Measurements from ENCODE around the gene UNC93B1.

The UNC93B1 gene

GRCh38 chr11:68018730-68019190, 14.9 kb upstream of the UNC93B1 start:
- FAIRE-seq = no peak
- no peak for DNase-seq (ENCODE audit: insufficient read length)
- TF ChIP-seq POLR2AphosphoS5 (IDR thresholded peaks at IDR 0.05; ENCODE audit: low read depth, low read length) (no peak), POLR2A (IDR thresholded peaks at IDR 0.05; ENCODE audit: low read depth, low read length) (no peak), TAF1 (IDR thresholded peaks at IDR 0.05; ENCODE audit: borderline replicate concordance, low read depth, low read length) (no peak)

DNA sequence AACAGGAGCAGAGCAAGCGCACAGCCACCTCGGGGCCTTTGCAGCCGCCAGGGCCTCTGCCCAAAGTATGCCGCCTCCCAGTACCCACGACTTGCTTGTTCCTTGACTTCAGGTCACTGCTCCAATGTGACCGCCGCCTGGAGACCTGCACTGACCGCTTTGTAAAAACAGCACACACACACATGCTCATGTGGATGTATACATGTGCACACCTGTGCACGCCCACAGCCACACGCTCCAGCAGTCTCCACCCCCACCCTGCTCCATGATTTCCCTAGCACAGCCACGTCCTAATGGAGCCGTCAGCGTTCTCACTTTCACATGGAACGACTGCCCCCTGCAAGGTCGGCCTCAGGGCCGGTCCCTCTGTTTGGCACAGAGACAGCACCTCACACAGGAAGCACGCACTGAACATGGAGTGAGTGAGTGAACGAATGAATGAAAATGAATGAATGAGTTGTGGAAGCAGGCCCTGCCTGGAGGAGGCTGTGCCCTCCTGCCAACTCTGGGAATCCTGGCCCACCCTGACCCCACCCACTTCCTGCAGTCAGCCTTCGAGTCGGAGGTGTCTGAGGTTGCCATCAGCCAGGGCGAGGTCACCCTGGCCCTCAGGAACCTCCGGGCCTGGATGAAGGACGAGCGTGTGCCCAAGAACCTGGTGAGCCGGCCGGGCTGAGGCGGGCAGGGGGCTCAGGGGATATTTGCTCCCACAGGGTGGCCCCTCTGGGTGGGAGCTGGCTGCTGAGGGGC, 14.3 kb upstream of the UNC93B1 start:
- FAIRE-seq (no peak), DNase-seq (ENCODE audit: insufficient read length) (no peak)
- TF ChIP-seq POLR2AphosphoS5 (IDR thresholded peaks at IDR 0.05; ENCODE audit: low read depth, low read length) (no peak), TAF1 (IDR thresholded peaks at IDR 0.05; ENCODE audit: borderline replicate concordance, low read depth, low read length) (no peak), POLR2A (IDR thresholded peaks at IDR 0.05; ENCODE audit: low read depth, low read length) (no peak)

DNA sequence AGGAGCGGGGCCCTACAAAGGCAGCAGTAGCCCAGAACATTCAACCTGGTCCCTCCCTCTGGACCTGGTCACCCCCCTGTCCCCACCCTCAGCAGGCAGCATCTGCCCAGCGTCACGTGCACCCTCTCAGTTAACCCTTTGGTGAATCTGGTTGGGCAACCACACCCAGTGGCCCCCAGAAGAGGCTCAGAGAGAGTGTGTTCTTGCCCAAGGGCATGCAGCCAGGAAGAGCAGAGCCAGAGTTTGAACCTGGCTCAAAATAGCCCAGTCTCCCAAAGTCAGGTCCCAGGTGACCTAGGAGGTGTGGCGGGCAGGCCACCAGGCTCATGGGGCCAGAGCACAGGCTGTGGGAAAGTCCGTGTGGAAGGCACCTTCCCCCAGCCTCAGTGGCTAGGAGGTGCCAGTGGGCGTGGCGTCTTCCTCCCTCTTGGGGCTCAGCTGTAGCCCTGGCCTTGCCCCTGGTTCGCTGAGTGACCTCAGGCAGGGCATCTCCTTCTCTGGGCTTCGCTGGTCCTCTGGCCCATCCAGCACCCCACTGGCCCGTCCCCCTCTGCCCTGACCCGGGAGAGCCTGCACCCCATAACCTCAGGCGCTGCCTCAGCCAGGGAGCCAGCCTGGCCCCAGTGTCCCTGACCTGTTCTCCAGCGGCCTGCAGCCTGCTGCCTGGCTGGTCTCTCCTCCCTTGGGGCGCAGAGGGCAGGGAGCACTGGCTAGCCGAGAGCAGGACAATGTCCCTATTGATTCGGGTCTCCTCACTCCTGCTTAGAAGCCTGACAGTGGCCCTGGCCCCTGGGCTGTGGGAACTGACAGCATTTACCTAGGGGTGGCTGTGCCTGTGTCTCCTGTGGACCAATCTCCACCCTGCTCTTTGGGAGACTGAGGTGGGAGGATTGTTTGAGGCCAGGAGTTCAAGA, 13.3 kb upstream of the UNC93B1 start:
- TF ChIP-seq POLR2AphosphoS5 (IDR thresholded peaks at IDR 0.05; ENCODE audit: low read depth, low read length) (no peak), POLR2A (IDR thresholded peaks at IDR 0.05; ENCODE audit: low read depth, low read length) (no peak), TAF1 (IDR thresholded peaks at IDR 0.05; ENCODE audit: borderline replicate concordance, low read depth, low read length) (no peak)
- DNase-seq (ENCODE audit: insufficient read length) = no peak
- no peak for FAIRE-seq

GRCh38 chr11:68016161-68016903, 12.4 kb upstream of the UNC93B1 start:
- FAIRE-seq (no peak), DNase-seq (ENCODE audit: insufficient read length) (no peak)
- no peak for TF ChIP-seq POLR2A (IDR thresholded peaks at IDR 0.05; ENCODE audit: low read depth, low read length)
- no peak for TF ChIP-seq TAF1 (IDR thresholded peaks at IDR 0.05; ENCODE audit: borderline replicate concordance, low read depth, low read length)
- no peak for TF ChIP-seq POLR2AphosphoS5 (IDR thresholded peaks at IDR 0.05; ENCODE audit: low read depth, low read length)

GRCh38 chr11:68015467-68015866, 11.6 kb upstream of the UNC93B1 start:
- DNase-seq (ENCODE audit: insufficient read length) (no peak), FAIRE-seq (no peak)
- TF ChIP-seq POLR2AphosphoS5 (IDR thresholded peaks at IDR 0.05; ENCODE audit: low read depth, low read length) (no peak), TAF1 (IDR thresholded peaks at IDR 0.05; ENCODE audit: borderline replicate concordance, low read depth, low read length) (no peak), POLR2A (IDR thresholded peaks at IDR 0.05; ENCODE audit: low read depth, low read length) (no peak)

GRCh38 chr11:68014947-68015447, 11.1 kb upstream of the UNC93B1 start:
- TF ChIP-seq POLR2A (IDR thresholded peaks at IDR 0.05; ENCODE audit: low read depth, low read length) (no peak), POLR2AphosphoS5 (IDR thresholded peaks at IDR 0.05; ENCODE audit: low read depth, low read length) (no peak), TAF1 (IDR thresholded peaks at IDR 0.05; ENCODE audit: borderline replicate concordance, low read depth, low read length) (no peak)
- FAIRE-seq (no peak), DNase-seq (ENCODE audit: insufficient read length) (no peak)

DNA sequence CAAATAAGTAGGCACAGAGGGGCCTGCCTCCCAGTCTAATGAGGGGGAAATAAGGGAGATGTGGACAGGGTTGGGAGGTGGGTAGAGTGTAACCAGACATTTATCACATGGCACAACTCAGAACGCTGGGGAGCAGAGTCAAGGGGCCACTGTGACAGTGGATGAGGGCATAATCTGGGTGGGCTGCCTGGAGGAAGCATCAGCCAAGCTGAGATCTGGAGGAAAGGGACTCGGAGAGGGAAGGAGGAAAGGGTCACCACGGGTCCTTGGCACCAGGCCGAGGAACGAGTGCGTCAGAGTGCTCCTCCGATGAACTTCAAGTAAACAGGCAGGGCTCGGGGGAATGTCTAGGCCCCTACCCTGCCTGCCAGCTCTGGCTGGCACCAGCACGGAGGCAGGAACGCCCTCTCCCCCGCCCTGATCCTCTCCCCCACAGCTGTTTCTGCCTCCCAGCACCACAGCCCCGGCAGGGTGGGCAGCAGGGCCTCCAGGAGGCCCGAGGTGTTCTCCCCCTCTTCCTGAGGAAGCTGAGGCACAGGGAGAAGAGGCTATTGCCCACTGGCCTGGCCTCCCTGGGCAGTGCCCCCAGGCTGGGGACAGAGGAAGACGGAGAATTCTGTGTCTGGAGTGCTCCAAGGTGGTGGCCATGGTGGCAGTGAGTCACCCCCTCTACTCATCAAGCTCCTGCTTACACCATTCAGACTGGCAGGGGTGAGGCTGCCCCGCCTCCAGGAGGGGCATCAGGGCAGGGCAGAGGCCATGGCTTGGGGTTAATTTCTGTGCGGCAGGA, 10.5 kb upstream of the UNC93B1 start:
- no peak for TF ChIP-seq TAF1 (IDR thresholded peaks at IDR 0.05; ENCODE audit: borderline replicate concordance, low read depth, low read length)
- no peak for TF ChIP-seq POLR2AphosphoS5 (IDR thresholded peaks at IDR 0.05; ENCODE audit: low read depth, low read length)
- no peak for TF ChIP-seq POLR2A (IDR thresholded peaks at IDR 0.05; ENCODE audit: low read depth, low read length)
- FAIRE-seq (no peak), DNase-seq (ENCODE audit: insufficient read length) (no peak)

- DNase-seq (ENCODE audit: insufficient read length) = no peak
- no peak for TF ChIP-seq POLR2A (IDR thresholded peaks at IDR 0.05; ENCODE audit: low read depth, low read length)
- no peak for FAIRE-seq
Measured at GRCh38 chr11:68013611-68014156, 9.8 kb upstream of the UNC93B1 start.

DNA sequence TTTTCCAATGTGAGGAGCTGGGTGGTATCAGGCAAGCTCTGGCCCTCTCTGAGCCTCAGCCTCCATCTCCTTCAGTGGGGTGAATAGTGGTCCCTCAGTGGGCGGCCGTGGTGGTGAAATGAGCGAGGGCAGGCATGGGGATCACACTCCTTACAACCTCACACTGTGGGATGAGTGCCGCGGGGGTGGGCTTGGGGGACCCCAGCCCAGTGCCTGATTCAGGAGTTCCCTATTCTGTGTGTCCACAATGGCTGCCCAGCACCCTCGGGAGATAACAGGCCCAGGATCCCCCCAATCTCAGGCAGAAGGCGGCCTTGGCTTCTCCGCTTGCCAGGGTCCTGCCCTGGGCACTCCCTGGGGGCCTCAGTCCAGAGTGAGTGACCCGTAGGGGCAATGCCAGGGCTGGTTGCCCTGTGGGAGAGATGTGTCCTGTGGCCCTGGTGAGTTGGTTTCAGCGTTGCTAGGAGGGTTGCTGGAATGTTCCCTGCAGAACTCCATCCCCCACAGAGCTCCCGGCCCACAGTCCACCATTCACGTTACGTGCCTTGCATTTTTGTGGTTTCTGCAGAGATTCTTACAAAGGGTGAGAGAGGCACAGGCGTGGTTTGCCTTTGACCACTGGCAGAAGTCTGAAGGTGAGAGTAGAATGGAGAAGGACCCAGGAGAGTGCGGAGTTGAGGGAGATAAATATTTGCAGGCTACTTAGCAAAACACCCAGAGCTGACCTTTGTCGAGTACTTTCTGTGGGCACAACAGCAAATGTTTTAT, 9.1 kb upstream of the UNC93B1 start:
- no peak for DNase-seq (ENCODE audit: insufficient read length)
- FAIRE-seq = no peak

More for the DNA sequence above, 9.1 kb upstream of the UNC93B1 start:
- no peak for TF ChIP-seq TAF1 (IDR thresholded peaks at IDR 0.05; ENCODE audit: borderline replicate concordance, low read depth, low read length)
- no peak for TF ChIP-seq POLR2A (IDR thresholded peaks at IDR 0.05; ENCODE audit: low read depth, low read length)
- TF ChIP-seq POLR2AphosphoS5 (IDR thresholded peaks at IDR 0.05; ENCODE audit: low read depth, low read length) = no peak

Data from GM12892 (cell line).